H54 (cell line): ENCODE measurements around the gene PLXND1.

ENCODE experiments used
- DNase-seq: peaks from one replicate; pipeline ENCODE4 v3.0.0; 2011; ENCODE audit warnings: low spot score, mixed read lengths; ENCODE audit not compliant: insufficient read length
- FAIRE-seq: peaks from 3 replicates; lab custom pipeline; 2011; peaks lifted over from hg19 to GRCh38; lab: Jason Lieb, UNC
- POLR2A ChIP-seq: IDR thresholded peaks from 2 replicates; pipeline ENCODE4 v1.6.1; 2011; ENCODE audit warnings: low read depth, mild to moderate bottlenecking, low read length

Gene PLXND1

DNA sequence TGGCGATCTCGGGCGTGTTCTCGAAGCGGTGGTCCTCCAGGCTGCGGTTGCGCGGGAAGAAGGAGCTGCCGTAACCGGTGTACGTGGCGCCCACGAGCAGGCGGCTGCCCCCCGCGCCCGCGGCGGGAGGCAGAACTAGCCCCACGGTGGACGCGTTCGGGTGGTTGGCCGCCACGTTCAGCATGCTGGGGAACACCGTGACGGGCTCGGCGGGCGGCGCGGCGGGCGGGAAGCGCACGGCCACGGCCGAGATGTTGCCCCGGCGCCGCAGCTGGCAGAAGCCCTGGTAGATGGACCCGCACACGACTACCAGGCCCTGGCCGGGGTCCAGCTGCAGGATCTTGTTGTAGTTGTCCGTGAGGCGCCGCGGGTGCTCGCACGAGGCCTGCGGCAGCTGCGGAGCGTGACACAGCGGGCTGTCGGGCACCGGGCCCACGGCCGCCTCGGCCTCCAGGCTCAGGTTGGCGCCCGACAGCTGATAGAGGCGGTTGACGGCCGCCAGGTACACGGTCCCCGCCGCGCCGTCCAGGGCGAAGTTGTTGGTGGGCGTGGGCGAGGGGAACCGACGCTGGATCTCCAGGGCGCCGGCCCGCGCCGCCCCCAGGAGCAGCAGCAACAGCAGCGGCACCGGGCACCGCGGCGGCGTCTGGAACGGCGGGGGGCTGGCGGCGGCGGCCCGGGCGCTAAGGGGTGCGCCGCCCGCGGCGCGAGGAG is 397 bp downstream of the PLXND1 start:
- FAIRE-seq (no peak), DNase-seq (peak; percentile 85)
- TF ChIP-seq POLR2A, result no peak

DNA sequence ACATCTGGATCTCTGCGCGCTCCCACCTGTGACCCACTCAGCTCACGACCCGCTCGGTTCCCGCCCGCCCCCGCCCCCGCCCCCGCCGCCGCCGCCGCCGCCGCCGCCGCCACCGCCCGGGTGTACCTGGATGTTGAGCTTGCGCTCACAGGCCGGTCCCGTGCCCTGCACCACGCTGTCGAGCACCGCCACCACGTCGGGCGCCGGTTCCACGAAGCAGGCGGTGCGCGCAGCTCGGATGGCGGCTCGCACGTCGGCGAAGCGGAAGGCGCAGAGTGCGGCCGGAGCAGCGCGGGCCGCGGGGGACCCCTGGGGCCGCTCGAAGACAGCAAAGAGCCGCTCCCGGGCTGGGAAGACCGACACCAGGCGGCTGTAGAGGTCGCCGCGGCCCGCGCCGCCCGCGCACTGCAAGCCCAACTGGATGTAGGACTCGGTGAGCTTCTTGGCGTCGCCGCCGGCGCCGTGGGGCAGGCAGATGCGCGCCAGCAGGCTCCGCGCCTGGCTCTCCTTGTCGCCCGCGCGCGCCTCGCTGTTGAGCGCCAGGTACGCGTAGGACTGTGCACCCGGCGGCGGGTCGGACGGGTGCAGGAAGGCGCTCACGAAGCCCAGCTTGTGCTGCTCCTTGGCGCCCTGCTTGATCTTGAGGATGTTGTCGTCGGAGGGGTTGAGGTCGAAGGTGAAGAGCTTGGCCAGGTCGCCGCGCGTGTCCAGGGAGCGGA is 1.1 kb downstream of the PLXND1 start:
- DNase-seq (peak; percentile 60), FAIRE-seq (no peak)
- TF ChIP-seq POLR2A, result 0 out of 2 replicates have a peak, but pooled peaks have one; percentile 6

DNA sequence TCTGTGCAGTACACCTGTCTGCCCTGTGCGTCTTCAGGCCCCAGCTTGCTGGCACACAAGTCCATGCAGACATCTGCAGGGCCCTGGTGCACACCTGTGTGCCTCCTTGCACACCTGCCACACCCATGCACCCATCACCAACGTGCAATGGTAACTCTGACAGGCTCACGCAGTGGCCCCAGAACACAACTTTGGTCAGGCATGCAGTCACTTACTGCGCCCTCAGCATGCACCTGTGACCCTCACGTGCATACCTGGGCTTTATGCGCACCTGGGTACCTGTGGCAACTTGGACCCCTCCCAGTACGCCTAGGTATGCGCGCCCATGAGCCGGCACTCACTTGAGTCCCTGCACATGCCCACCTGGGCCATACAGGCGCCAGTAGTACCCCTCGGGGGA is 1.7 kb downstream of the PLXND1 start:
- no peak for TF ChIP-seq POLR2A
- DNase-seq (no peak), FAIRE-seq (no peak)

DNA sequence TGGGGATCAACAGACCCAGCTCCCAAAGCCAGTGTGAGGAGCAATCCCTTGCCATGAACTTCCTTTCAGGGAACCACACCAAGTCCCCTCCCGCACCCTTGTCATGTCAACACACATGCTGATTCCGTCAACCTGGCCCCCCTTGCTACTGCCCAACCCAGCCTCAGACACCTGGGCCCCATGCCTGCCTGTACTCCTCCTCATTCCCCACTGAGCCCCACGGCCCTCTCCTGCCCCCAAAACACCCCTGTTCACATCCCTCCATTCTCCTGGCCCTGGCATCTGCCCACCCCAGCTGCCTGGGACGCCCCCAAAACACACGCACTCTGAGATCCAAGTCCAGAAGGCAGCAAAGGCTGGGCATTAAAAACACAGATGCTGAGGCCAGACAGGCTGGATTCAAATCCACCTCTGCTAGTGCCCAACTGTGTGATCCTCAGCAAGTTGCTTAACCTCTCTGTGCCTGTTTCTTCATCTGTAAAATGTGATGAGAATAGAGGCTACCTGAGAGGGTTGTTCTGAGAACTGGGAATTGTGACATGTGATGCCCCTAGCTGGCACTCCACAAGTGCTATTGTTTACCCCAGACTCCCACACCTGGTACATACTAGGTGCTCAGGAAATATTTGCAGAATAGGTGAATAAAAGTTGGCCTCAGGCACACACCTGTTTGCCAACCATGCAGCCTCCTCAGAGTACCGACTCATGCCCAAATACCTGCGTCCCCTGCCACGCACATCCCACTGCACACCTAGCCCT is 2.3 kb downstream of the PLXND1 start:
- DNase-seq, result no peak
- no peak for TF ChIP-seq POLR2A

DNA sequence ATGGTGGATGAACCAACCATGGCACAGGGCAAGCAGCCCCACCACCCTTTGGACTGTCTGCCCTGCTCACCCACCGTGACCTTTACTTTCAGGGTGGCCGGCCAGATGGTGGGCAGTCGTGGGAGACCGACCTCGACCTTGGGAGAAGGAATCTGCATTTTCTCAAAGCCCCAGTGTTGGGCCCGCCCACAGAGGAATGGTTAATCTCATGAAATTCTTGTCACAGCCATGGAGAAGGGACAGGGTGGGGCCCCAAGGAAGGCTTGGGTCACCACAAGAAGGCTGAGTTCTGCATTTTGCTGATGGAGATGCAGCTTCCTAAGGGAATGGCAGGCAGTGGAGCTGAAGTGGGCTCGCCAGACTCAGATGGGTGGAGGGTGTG is 2.9 kb downstream of the PLXND1 start:
- DNase-seq (no peak), FAIRE-seq (no peak)
- no peak for TF ChIP-seq POLR2A

More for the DNA sequence above, 2.3 kb downstream of the PLXND1 start:
- FAIRE-seq, result no peak

DNA sequence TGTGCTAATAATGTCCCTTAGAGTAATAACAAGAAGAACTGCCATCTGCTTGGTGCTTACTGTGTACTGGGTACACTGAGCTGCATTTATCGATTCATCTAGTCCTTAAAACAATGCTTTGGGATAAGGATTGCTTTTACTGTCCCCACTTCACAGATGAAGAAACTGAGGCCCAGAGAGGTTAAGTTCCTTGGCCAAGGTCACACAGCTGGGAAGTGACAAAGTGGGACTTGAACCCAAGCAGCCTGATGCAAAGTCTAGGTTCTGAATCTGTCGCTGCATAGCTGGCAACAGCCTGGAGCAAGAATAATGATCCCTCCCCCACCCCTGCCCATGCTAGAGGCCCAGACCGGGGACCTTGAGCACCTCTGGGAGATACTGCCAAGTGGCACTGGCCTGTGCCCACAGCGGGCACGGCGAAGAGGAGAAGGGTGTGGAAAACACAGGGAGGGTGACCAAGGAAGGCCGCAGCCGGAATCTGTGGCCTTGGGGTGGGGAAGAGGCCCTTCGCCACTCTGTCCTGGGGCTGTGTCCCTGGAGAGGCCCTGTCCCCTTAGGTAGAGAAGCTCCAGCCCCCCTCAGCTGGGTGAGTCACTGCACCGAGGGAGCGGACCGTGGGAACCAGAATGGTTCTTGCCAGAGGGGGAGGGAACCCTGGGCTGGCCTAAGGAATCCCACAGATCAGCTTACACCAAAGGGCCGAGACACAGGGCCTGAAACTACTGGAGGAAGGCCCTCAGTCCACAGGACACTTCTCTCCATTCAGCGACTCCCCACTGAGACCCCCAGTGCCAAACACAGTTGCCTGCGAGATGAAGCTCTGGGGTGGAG is 3.5 kb downstream of the PLXND1 start:
- TF ChIP-seq POLR2A, result peak; percentile 50
- FAIRE-seq (peak; percentile 53), DNase-seq (peak; percentile 98)

DNA sequence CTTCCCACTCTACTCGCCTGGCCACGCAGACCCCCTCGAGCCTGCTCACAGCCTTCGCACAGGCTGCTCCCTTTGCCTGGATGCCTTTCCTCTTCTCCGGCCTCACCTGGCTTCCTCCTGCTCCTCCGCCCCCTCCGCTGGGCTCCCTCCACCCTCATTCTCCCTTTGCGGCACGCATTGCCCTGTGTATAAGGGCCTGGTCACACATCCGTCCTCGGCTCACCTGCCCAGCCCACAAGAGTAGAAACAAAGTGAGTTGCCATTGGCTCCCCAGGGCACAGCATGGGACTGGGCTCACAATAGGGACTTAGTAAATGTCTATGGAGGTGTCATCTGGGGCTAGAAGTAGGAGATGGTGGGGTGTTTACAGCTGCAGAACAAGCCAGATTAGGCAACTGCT is 4.2 kb downstream of the PLXND1 start:
- DNase-seq, result no peak
- TF ChIP-seq POLR2A, result no peak
- FAIRE-seq, result no peak

DNA sequence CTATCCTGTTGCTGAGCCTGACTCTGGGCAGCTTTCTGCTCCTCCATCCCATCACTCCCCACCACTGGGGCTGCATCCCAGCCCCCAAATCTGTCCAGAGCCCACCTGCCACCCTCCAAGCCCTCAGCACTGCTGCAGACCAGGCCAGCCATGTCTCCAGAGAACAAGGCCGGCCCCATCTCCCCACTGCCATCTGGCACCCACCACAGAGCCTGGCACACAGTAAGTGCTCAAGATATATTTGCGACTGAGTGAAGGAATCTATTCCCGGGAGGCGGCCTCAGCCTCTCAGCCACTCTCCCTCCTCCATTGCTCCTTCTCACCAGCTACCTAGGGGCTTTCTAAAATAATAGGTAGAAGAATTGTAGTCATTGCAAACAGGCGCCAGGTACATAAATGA is 4.8 kb downstream of the PLXND1 start:
- no peak for DNase-seq
- TF ChIP-seq POLR2A, result no peak
- no peak for FAIRE-seq

DNA sequence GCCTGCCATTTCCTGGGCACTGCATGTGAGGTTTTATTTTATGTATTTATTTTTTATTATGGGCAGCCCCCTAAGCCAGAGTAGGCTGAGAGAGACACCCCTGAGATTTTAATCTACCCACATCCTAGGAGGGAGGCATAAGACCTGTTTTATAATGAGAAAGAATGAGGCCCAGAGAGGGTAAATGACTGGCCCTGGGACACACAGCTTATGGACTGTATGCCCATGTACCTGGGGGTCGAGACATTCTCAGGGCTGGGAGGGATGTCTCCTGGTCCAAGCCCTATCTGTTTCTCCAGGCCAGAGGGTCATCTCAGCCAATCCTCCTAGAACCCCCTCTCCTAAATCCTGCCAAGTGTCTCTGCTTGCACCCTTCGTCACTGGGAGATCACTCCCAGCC is 6.1 kb downstream of the PLXND1 start:
- FAIRE-seq (no peak), DNase-seq (no peak)
- no peak for TF ChIP-seq POLR2A

DNA sequence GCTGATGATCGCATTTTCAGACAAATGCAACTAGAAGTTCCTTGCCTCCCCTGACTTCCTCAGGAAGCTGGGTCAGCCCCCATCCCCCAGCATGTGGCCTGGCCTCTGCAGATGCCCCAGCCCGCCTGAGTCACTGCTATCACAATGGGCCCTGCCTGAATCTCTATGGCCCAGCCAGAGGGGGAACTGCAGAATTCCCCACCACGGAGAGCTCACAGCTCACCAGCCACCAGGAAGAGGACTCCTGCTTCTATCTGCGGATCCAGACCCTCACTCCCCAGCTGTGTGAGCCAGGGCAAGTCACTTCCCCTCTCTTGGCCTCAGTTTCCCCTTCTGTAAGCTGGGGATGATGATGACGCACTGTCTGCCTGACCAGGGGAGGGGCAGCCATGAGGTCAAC is 6.9 kb downstream of the PLXND1 start:
- FAIRE-seq, result no peak
- DNase-seq, result peak; percentile 98
- TF ChIP-seq POLR2A, result no peak

DNA sequence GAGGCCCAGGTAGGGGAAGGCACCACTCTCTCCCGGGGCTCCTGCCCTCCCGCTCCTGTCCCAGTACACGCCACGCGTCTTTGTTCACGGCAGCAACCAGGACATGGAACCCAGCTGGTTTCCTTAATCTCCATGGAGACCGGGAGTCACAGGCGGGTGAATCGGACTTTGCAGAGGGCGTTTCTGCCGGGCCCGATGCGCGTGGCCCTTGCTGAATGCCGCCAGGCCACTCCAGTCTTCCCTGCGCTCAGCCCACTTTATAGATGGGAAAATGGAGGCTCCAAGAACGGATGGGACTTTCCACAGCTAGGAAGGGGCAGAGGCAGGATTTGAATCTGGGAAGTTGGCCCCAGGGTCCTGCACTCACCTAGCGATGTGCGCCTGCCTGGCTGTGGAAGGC is 7.4 kb downstream of the PLXND1 start:
- DNase-seq (no peak), FAIRE-seq (no peak)
- no peak for TF ChIP-seq POLR2A

DNA sequence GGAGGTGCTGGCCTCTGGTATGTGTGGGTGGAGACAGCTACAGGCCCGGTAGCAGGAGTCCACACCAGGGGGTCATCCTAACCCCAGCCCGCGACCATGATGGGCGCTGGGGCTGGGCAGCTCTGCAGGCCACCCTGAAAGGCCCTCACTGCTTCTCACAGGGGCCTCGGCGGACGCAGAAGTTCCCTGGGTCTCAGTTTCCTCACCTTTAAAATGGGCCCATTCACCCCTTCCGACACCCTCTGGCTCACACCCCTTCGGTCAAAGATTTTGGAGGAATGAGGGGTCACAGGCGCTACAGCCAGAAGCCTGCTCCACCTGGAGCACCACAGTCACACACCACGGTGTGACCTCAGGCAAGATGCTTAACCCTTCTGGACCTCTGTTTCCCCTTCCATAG is 8.0 kb downstream of the PLXND1 start:
- DNase-seq (no peak), FAIRE-seq (no peak)
- no peak for TF ChIP-seq POLR2A

DNA sequence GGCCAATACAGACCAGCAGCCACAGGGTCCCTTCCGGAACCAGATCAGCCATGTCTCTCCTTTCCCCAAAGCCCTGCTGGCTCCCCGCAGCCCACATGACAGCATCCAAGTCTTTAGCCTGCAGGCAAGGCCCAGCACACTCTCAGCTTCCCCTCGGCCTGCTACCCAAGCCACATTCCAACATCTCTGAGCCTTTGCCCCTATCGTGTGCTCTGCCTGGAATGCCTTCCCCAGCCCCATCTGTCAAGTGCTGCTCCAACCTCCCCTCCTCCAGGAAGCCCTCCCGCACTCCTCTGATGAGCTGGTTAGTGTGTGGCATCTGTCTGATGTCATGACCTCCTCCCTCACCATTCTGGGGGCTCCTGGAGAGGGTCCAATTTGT is 8.5 kb downstream of the PLXND1 start:
- FAIRE-seq (no peak), DNase-seq (peak; percentile 60)
- TF ChIP-seq POLR2A, result no peak
